Vagina (tissue), 2 donors: ENCODE measurements around the gene SPON2.

Experiments
- POLR2A ChIP-seq, 2 donors: fragments of 450-650 bp; IDR thresholded peaks; one replicate each; pipeline ENCODE4 v1.6.1; 2017; ENCODE audit warnings: antibody characterized with exemption in 2 of 2, mild to moderate bottlenecking in 2 of 2, moderate library complexity in 2 of 2
- TF ChIP-seq, protein P1 (sequence below), 3 experiments: fragments of 450-650 bp in 2 of 3; fragments of 200-600 bp in 1 of 3; sonication (generic) in 1 of 3; IDR thresholded peaks; one replicate each; pipeline ENCODE4 v1.5.1; 2017 to 2019; ENCODE audit warnings: antibody characterized with exemption in 3 of 3, mild to moderate bottlenecking in 2 of 3, moderate library complexity in 2 of 3

DNA sequence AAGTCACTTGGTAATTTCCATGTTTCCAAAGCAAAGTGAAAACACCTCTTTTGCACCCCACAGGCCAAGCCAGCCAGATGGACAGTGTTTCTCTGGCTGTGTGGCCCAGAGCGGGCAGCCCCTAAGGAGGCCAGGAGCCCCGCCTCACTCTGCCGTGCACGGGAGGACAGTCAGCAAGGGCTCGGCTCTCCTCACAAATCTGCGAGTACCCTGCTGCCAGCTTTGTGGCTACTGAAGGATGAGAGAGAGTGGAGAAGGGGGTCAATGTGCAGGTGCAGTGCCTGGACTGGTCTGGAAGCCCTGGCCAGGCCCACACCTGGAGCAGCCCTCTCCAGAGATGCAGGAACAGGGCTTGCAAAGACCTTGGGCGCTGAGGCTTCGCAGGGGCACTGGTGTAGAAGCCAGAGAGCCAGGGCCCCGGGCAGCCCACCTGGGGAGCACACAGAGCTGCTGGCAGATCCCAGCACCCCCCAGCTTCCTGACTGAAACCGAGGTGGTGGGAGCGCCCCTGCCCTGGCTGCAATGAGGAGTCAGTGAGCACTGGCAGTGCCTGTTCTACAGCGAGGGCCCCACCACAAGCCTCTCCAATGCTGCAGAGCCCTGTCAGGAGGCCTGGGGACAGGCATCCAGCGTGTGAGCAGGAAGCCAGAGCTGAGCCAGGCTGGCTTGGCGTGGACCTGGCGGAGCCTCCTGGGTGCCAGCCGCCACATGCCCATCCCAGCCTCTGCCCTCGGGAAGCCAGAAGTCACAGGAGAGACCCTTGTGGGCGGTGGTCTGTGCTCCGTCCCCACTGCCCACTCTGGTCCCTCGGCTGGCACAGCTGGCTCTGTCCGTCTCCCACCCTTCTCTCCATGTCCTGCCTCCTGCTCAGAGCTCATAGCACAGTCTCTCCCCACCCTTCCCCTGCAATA is 3.9 kb downstream of the SPON2 start:
- TF ChIP-seq, protein P1, sequence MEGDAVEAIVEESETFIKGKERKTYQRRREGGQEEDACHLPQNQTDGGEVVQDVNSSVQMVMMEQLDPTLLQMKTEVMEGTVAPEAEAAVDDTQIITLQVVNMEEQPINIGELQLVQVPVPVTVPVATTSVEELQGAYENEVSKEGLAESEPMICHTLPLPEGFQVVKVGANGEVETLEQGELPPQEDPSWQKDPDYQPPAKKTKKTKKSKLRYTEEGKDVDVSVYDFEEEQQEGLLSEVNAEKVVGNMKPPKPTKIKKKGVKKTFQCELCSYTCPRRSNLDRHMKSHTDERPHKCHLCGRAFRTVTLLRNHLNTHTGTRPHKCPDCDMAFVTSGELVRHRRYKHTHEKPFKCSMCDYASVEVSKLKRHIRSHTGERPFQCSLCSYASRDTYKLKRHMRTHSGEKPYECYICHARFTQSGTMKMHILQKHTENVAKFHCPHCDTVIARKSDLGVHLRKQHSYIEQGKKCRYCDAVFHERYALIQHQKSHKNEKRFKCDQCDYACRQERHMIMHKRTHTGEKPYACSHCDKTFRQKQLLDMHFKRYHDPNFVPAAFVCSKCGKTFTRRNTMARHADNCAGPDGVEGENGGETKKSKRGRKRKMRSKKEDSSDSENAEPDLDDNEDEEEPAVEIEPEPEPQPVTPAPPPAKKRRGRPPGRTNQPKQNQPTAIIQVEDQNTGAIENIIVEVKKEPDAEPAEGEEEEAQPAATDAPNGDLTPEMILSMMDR (IDR thresholded peaks at IDR 0.05): no peak
- TF ChIP-seq POLR2A (IDR thresholded peaks at IDR 0.05): no peak
